Endothelial cell of umbilical vein (primary cell): ENCODE data around the gene SAT1. TPM values are rescaled to one million over a fixed set of nuclear protein-coding genes. Genes with fewer than 3 reads are reported as not detected.

Experiments
- BruUV-seq: library from RNA; stranded (reverse); fragments of 400-500 nt; replicated peaks from 2 replicates; lab custom pipeline; 2021; lab: Mats Ljungman, UMichigan
- CTCF ChIA-PET: fragments of 300-600, 350-600 bp; sonication (Branson Sonifier 250); formaldehyde crosslinking; loops from one replicate; lab custom pipeline; 2021; ENCODE audit warnings: antibody characterized with exemption, inconsistent platforms; lab: Charles Lee
- POLR2A ChIA-PET: fragments of 300-600, 350-600 bp; sonication (Branson Sonifier 250); formaldehyde crosslinking; loops from one replicate; lab custom pipeline; 2021; ENCODE audit warnings: antibody characterized with exemption, inconsistent platforms; lab: Charles Lee
- DNase-seq: peaks from one replicate; pipeline ENCODE4 v3.0.0-alpha.2; 2011; ENCODE audit warnings: low read depth, low spot score
- FAIRE-seq: peaks from 2 replicates; lab custom pipeline; 2011; peaks lifted over from hg19 to GRCh38; lab: Jason Lieb, UNC
- H2AFZ ChIP-seq: 2 replicates; pipeline ENCODE4 v1.6.0; 2012; ENCODE audit warnings: low read depth, low read length, control low read depth, inconsistent platforms
- H3K27ac ChIP-seq: 2 replicates; pipeline ENCODE4 v1.5.1; 2011; ENCODE audit warnings: low read depth, mild to moderate bottlenecking, control low read depth, low read length, moderate library complexity; ENCODE audit not compliant: insufficient read depth
- H3K27me3 ChIP-seq, 2 experiments: 2 replicates each; pipeline versions ENCODE4 v1.6.0 to v1.6.1; 2011; ENCODE audit warnings: low read length in 2 of 2, mixed read lengths in 1 of 2; ENCODE audit not compliant: control insufficient read depth in 2 of 2, insufficient read depth in 2 of 2
- H3K36me3 ChIP-seq, 2 experiments: 2 replicates in 1 of 2; 3 replicates in 1 of 2; pipeline ENCODE4 v1.5.1; 2011; ENCODE audit warnings: low read length in 2 of 2, mild to moderate bottlenecking in 1 of 2, moderate library complexity in 1 of 2; ENCODE audit not compliant: control insufficient read depth in 2 of 2, insufficient read depth in 2 of 2; ENCODE audit errors: extremely low read depth in 1 of 2
- H3K4me1 ChIP-seq: 3 replicates; pipeline ENCODE4 v1.5.1; 2011; ENCODE audit warnings: mild to moderate bottlenecking, low read length; ENCODE audit not compliant: control insufficient read depth, insufficient read depth; ENCODE audit errors: extremely low read depth
- H3K4me2 ChIP-seq: 2 replicates; pipeline ENCODE4 v1.6.1; 2011; ENCODE audit warnings: low read length, control low read depth, mixed read lengths; ENCODE audit not compliant: insufficient read depth
- H3K4me3 ChIP-seq, 3 experiments: fragments of 200-600 bp in 1 of 3; sonication (generic), shearing (Covaris generic) in 1 of 3; replicated peaks in 1 of 3; 2 replicates each; pipeline ENCODE4 v1.5.1; 2011 to 2016; ENCODE audit warnings: control low read depth in 3 of 3, low read length in 3 of 3, mild to moderate bottlenecking in 2 of 3, inconsistent platforms in 1 of 3, low read depth in 1 of 3, moderate library complexity in 1 of 3; ENCODE audit not compliant: insufficient read depth in 1 of 3
- H3K79me2 ChIP-seq: 2 replicates; pipeline ENCODE4 v1.6.0; 2012; ENCODE audit warnings: low read length, inconsistent platforms; ENCODE audit not compliant: control insufficient read depth, insufficient read depth
- H3K9ac ChIP-seq: replicated peaks from 2 replicates; pipeline ENCODE3; 2011; ENCODE audit warnings: low read length, control low read depth; ENCODE audit not compliant: insufficient read depth; ENCODE audit errors: extremely low read depth
- H3K9me1 ChIP-seq: replicated peaks from 3 replicates; pipeline ENCODE4 v1.6.0; 2011; ENCODE audit warnings: mild to moderate bottlenecking, low read length; ENCODE audit not compliant: control insufficient read depth, insufficient read depth; ENCODE audit errors: extremely low read depth
- H3K9me3 ChIP-seq: replicated peaks from 2 replicates; pipeline ENCODE4 v1.5.1; 2012; ENCODE audit warnings: low read length, inconsistent platforms; ENCODE audit not compliant: control insufficient read depth, insufficient read depth
- H4K20me1 ChIP-seq: replicated peaks from 2 replicates; pipeline ENCODE3; 2011; ENCODE audit warnings: mild to moderate bottlenecking, low read length; ENCODE audit not compliant: control insufficient read depth, insufficient read depth; ENCODE audit errors: extremely low read depth
- CTCF ChIP-seq, 2 donors: IDR thresholded peaks; 1 replicate in 1 of 2; 2 replicates in 1 of 2; pipeline ENCODE4 v1.5.1; 2011; ENCODE audit warnings: low read length in 2 of 2, mild to moderate bottlenecking in 2 of 2, moderate library complexity in 2 of 2, control low read depth in 1 of 2, inconsistent platforms in 1 of 2, low read depth in 1 of 2; ENCODE audit not compliant: insufficient read depth in 1 of 2; ENCODE audit errors: extremely low read depth in 1 of 2
- EZH2 ChIP-seq: IDR thresholded peaks from 2 replicates; pipeline ENCODE4 v1.6.1; 2012; ENCODE audit warnings: borderline replicate concordance, low read depth, mild to moderate bottlenecking, moderate library complexity, low read length, inconsistent platforms; ENCODE audit not compliant: severe bottlenecking
- FOS ChIP-seq: IDR thresholded peaks from 2 replicates; pipeline ENCODE4 v1.6.1; 2011; ENCODE audit warnings: mild to moderate bottlenecking, low read length, moderate library complexity, borderline replicate concordance; ENCODE audit not compliant: insufficient read depth
- GATA2 ChIP-seq: IDR thresholded peaks from 2 replicates; pipeline ENCODE4 v1.7.0; 2011; ENCODE audit warnings: low read depth, mild to moderate bottlenecking, moderate library complexity, mixed read lengths, low read length; ENCODE audit not compliant: insufficient read length, insufficient read depth
- JUN ChIP-seq: IDR thresholded peaks from 2 replicates; pipeline ENCODE4 v1.6.1; 2011; ENCODE audit warnings: borderline replicate concordance, low read depth; ENCODE audit not compliant: insufficient read length, insufficient read depth
- MYC ChIP-seq: IDR thresholded peaks from one replicate; pipeline ENCODE4 v1.6.1; 2011; ENCODE audit warnings: mild to moderate bottlenecking, low read depth, low read length
- POLR2A ChIP-seq: IDR thresholded peaks from 2 replicates; pipeline ENCODE4 v1.6.1; 2012; ENCODE audit warnings: low read depth, mild to moderate bottlenecking, control low read depth, low read length
- POLR2AphosphoS5 ChIP-seq: IDR thresholded peaks from 2 replicates; pipeline ENCODE4 v1.6.1; 2012; ENCODE audit warnings: low read depth, mild to moderate bottlenecking, control low read depth, low read length, moderate library complexity; ENCODE audit not compliant: insufficient read depth
- dilution Hi-C: fragments of 300-500 bp; cut with MboI; formaldehyde crosslinking; loops from one replicate; pipeline ENCODE4 v1.15.0; 2019; ENCODE audit warnings: low sequenced_read_pairs; ENCODE audit not compliant: extremely low pct_ligation_motif_present
- intact Hi-C: fragments of 100-400 bp; cut with micrococcal nuclease; formaldehyde crosslinking; loops from one replicate; pipeline ENCODE4 v1.10.0; 2022
- polyA plus RNA-seq, 4 experiments: library from polyadenylated mRNA; depleted of rRNA in 3 of 4; stranded (reverse) in 3 of 4; unstranded in 1 of 4; fragments of >200 nt; gene quantifications; 2 replicates each; pipeline versions ENCODE4 v1.2.1 to v1.2.3, GENCODE V29; 2011 to 2012; ENCODE audit warnings: missing spikeins in 1 of 4
- total RNA-seq: library from RNA; stranded (reverse); gene quantifications from 2 replicates; pipeline ENCODE4 v1.2.3, GENCODE V29; 2021

The SAT1 gene
- total and polyA plus RNA-seq, 2 donors (not counting 3 experiments of a cell fraction or from before 2014, with no cell fraction given): 289 to 526 TPM

- dilution Hi-C loops (no loop called here), intact Hi-C loops (no loop called here)
- Histone ChIP-seq H3K27me3 (no peaks in the 10 kb centered on the region), H3K9ac (no peak overlapping the region), H3K9me3 (no peaks in the 10 kb centered on the region), H3K36me3 (no peaks in the 10 kb centered on the region), H3K4me3 (no peak overlapping the region), H3K9me1 (no peaks in the 10 kb centered on the region), H3K27ac (no peak overlapping the region), H2AFZ (peak overlapping the region; percentile 51), H3K79me2 (peaks cover 8% of the 10 kb centered on the region), H3K4me1 (peaks cover 14% of the 10 kb centered on the region), H3K4me2 (no peak overlapping the region), H4K20me1 (no peaks in the 10 kb centered on the region)
- no TSS peak for BruUV-seq
- no peak for TF ChIP-seq EZH2
- TF ChIP-seq JUN: no peak
- TF ChIP-seq POLR2A: no peak
- no peak for TF ChIP-seq MYC
- TF ChIP-seq CTCF (IDR thresholded peaks at IDR 0.05; ENCODE audit: extremely low read depth in 1 of 2, insufficient read depth in 1 of 2, low read depth in 1 of 2, low read length in 2 of 2): no peak
- TF ChIP-seq GATA2: no peak
- no peak for TF ChIP-seq FOS
- TF ChIP-seq POLR2AphosphoS5: no peak
- peak; percentile 4 for DNase-seq
- ChIA-PET CTCF (interaction anchor here (1.1 to 2.6 kb wide), 2 partner anchors 22 to 123 kb away, joined by 4 to 18 read pairs; no protein-coding TSS in a partner anchor), POLR2A (no interaction called here)
- FAIRE-seq: peak; percentile 47
These were observed 3.9 kb upstream of the SAT1 start for GRCh38 chrX:23779025-23779424.
